Peyer's patch (tissue), 4 donors: ENCODE measurements around the gene ZNF573.
"Not testable (repeated sequence)": the region's sequence is repeated elsewhere in the genome, so short reads cannot be mapped to it uniquely, and the experiment has no call there.

Experiments used
- CTCF ChIP-seq, 6 experiments: fragments of 450-650 bp in 4 of 6; fragments of 200-600 bp in 2 of 6; sonication (generic) in 1 of 6; IDR thresholded peaks; one replicate each; pipeline ENCODE4 v1.5.1; 2017 to 2019; ENCODE audit warnings: antibody characterized with exemption in 6 of 6, mild to moderate bottlenecking in 3 of 6, moderate library complexity in 1 of 6
- POLR2A ChIP-seq, 2 donors: fragments of 450-650 bp; IDR thresholded peaks; one replicate each; pipeline ENCODE4 v1.5.1; 2017; ENCODE audit warnings: antibody characterized with exemption in 2 of 2, mild to moderate bottlenecking in 2 of 2, moderate library complexity in 2 of 2

- not testable (repeated sequence) for TF ChIP-seq POLR2A, CTCF (IDR thresholded peaks at IDR 0.05)
Measured at GRCh38 chr19:37815611-37816010, 36.2 kb upstream of the ZNF573 start.
